HG03045 (cell line): Measurements from ENCODE around the gene FHIT.

ENCODE experiments used
- ATAC-seq: cut with Tn5 transposase; IDR thresholded peaks from one replicate; pipeline ENCODE4 v1.9.1; 2021; ENCODE audit warnings: mild to moderate bottlenecking, moderate library complexity; ENCODE audit not compliant: unreplicated experiment

The FHIT gene

GRCh38 chr3:60045686-60046085 is 1205.6 kb downstream of the FHIT start:
- no peak for ATAC-seq

DNA sequence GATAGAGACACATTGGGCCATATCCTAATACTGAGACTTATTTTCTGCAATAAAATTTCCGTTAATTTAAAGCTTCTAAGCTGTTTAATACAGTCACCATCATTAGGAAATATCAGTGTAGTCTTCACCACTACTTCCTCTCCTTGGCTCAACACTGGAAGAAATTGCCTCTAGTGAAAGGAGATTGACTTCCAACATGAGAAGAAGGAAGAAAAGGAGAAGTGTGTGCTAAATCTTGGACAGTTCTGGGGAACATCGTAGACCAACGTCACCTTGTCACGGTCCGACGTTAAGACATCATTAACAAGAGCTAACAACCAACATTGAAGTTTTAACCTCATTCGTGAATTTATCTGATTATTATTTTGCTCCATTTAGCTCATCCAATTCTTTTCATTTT is 1214.4 kb downstream of the FHIT start:
- no peak for ATAC-seq

DNA sequence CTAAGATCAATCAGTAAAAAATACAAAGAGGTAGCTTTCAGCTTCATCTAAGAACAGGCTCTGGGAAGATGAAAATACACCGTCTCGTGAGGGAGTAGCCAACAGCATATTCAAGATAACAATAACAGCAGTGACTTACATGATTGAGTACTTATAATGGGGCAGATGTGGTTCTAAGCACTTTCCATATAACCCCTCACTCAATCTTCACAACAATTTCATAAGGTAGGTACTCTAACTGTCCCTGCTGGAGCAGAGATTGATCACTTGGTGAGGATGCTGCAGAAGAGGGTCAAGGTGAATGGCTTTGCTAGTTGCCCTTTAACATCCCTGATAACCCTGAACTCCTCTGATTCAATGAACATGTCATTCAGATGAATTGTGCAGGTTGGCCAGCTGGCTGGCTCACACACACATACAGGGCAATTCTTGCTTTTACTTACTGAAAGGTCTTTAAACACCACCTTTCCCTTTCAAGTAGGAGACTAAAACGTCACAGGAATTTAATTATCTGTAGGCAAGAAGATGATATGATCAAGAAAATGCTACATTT is 1217.3 kb downstream of the FHIT start:
- no peak for ATAC-seq

GRCh38 chr3:60030982-60031381 is 1220.3 kb downstream of the FHIT start:
- no peak for ATAC-seq

DNA sequence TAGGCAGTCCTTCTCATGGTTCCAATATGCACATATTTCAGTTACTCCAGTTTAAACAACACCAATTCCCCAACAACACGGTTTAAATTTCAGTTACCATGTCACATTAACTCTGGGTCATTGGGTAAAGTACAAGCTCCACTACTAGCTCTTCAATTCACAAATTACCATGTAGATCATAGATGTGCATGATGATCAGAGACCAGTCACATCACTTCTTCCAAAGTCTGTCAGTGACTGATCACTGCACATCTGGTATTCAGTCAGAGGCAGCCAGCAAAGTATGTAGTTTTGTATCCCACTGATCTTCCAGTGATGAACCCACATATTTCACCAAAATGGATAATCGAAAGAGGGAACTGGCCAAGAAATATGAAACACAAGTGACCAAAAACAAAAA is 1223.0 kb downstream of the FHIT start:
- ATAC-seq: no peak

GRCh38 chr3:60027335-60027734 is 1223.9 kb downstream of the FHIT start:
- ATAC-seq: no peak

- no peak for ATAC-seq
Observed at GRCh38 chr3:60025096-60026050, 1225.9 kb downstream of the FHIT start.

- no peak for ATAC-seq
Observed at GRCh38 chr3:60024400-60024799, 1226.9 kb downstream of the FHIT start.

GRCh38 chr3:60023189-60023588 is 1228.1 kb downstream of the FHIT start:
- no peak for ATAC-seq

DNA sequence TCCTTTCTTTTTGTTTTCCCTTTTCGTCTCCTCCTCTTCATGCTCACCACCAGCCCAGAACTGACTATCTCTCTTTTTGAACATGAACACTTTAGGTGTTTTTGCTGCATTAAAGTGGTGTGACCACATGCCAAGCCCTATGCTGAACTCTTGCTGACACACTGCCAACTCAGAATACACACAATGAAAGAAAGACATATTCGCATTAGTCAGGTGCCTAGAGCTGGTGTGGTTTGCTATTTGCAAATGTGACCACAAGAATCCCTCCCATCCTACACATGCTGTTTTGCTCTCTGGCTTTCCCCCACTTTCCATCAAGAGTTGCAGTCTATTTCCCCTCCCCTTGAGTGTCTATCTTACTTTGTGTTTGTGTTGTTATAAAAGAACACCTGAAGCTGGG is 1233.6 kb downstream of the FHIT start:
- ATAC-seq: no peak

DNA sequence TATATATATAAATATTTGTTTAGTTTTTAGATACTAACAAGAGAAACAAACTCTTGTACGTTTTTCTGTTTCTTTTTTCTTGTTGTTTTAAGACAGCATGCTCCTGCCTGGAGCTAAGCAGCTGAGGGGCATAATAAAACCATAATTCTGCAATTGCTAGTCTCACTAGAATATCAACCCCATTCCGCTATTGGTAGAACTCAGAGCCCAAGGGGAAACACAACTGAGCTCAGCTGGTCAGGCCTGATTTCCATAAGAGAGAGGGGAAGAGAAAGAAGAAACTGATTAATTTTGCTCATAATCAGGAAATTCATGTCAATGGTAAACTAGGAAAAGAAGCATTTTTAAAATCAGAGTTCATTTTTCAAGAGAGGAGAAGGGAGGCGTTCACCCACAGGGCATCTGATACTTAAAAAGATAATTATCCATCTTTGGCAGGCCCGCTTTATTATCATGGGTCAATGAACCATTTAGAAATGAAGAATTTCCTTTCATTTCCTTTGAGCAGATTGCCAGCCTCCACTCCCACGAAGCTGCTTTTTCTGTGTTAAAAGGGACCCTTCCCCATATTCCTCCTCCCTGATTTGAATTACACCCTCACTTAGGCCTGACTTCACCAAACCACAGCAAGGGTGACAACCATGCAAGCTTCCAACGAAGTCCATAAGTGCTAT is 1236.1 kb downstream of the FHIT start:
- ATAC-seq: no peak

- ATAC-seq: no peak
Observed at GRCh38 chr3:60013241-60013640, 1238.0 kb downstream of the FHIT start.

GRCh38 chr3:60011218-60011617 is 1240.0 kb downstream of the FHIT start:
- no peak for ATAC-seq

- ATAC-seq: peak; percentile 61
Observed at GRCh38 chr3:60010781-60011180, 1240.5 kb downstream of the FHIT start.

GRCh38 chr3:60009931-60010478 is 1241.2 kb downstream of the FHIT start:
- ATAC-seq: no peak

DNA sequence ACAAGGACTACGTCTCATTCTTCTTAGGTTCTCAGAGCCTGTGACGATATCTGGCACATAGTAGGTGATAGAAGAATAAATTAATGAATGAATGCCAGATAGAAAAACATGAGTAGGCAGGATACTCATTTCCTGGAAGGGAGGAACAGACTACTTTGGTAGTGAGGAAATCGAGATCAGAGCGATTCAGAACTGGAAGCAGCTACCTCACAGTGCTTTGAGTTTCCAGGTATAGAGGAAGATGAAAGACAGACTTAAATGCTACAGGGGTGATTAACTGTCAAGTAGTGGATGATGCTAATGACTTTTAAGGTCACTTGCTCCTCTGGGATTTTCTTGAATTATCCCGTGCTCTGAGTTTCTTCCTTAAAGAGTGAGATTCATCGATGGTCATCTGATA is 1249.9 kb downstream of the FHIT start:
- ATAC-seq: no peak

- ATAC-seq: no peak
Observed at GRCh38 chr3:60000311-60001105, 1250.7 kb downstream of the FHIT start.

DNA sequence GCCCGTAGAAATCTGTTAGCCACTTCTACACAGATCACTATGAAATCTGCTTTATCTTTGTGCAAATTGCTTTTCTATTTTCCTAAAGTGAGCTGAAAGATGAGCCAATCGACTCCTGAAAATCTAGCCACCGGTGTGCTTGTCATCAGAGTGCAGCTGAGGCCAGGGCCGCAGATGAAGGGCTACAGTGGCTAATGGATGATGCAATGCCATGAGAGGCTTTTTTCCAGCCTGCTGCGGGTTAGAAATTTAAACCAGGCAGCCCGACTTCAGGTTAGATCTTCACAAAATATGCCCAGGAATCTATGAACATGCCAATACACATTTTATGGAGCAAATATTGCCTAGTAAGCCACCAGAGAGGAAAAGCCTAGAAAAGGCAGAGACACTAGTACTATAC is 1253.2 kb downstream of the FHIT start:
- ATAC-seq: no peak

- no peak for ATAC-seq
Observed at GRCh38 chr3:59997583-59997982, 1253.7 kb downstream of the FHIT start.

GRCh38 chr3:59996056-59996455 is 1255.2 kb downstream of the FHIT start:
- ATAC-seq: no peak

DNA sequence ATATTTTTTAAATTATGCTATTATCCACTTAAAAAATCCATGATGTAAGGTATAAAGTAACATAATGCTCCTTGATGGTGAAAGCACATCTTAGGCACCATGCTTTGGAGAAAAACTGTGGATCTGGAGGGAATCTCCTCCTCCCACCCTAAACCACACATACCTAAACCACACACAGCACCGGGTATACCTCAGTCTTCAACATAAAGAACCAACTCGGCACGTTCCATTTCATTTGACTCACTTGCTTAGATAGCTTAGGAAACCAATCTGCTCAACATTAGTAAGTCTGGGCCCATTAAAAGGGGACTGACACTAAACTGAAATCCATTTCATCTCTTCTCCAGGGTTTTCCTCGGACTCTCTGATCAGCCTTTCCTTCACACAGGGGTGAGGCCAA is 1255.7 kb downstream of the FHIT start:
- ATAC-seq: no peak
